ENCODE data around the gene MTFMT.

DNA sequence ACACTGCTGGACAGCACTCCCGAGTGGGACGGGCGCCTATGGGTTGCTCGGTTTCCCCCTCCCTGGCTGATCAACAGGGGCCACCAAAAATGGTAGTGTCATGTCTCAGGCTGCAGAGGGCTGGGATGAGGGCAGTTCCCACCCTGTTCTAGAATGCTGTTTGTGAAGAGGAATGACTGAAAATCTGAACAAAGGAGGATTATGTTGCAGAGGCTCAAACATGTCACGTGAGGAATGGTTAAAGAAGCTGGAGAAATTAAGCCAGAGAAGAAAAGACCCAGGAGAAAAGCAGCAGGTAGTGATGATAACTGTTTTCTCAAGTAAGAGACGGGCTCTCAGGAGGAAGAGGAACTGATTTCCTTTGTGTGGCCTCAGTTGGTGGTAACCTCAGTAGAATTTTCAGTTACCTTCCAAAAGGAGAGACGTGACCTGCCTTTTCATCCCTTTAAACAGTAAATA, 50.2 kb downstream of the MTFMT start:
- TF ChIP-seq ZNF274 (IDR thresholded peaks at IDR 0.05; ENCODE audit: low read depth, low read length), result no peak
- TF ChIP-seq YY1 (IDR thresholded peaks at IDR 0.05; ENCODE audit: insufficient read depth, insufficient read length), result no peak

Measured in NT2/D1 (cell line).